ENCODE measurements around the gene DNAJA4. TPM values are rescaled to one million over a fixed set of nuclear protein-coding genes. Genes with fewer than 3 reads are reported as not detected.

Gene DNAJA4
- total and polyA plus RNA-seq, 2 of the 8 experiments (the other 6 are each of a cell fraction or from before 2014, with no cell fraction given) = 3.6 to 6.2 TPM

- TF ChIP-seq CHD7 (IDR thresholded peaks at IDR 0.05; ENCODE audit: insufficient replicate concordance, low read length) (no peak), NRF1 (IDR thresholded peaks at IDR 0.05; ENCODE audit: low read depth, low read length) (no peak), TEAD4 (IDR thresholded peaks at IDR 0.05; ENCODE audit: low read depth, low read length) (no peak), CHD2 (IDR thresholded peaks at IDR 0.05; ENCODE audit: low read length) (no peak), BACH1 (IDR thresholded peaks at IDR 0.05; ENCODE audit: low read length) (no peak), HDAC2 (IDR thresholded peaks at IDR 0.05; ENCODE audit: borderline replicate concordance in 1 of 2, low read depth in 2 of 2, low read length in 2 of 2) (no peak), SIX5 (IDR thresholded peaks at IDR 0.05; ENCODE audit: low read depth, low read length) (no peak), RXRA (IDR thresholded peaks at IDR 0.05; ENCODE audit: insufficient read depth, low read depth, low read length) (no peak), ZNF274 (IDR thresholded peaks at IDR 0.05; ENCODE audit: borderline replicate concordance, extremely low read depth, low read length) (no peak), HDAC6 (IDR thresholded peaks at IDR 0.05; ENCODE audit: low read depth, low read length) (no peak), RAD21 (IDR thresholded peaks at IDR 0.05 in 1 of 2, conservative IDR thresholded peaks at IDR 0.05 in 1 of 2; ENCODE audit: low read depth in 2 of 2, low read length in 2 of 2) (no peak), FOSL1 (IDR thresholded peaks at IDR 0.05; ENCODE audit: insufficient read depth, low read depth, low read length) (no peak)
Measured at GRCh38 chr15:78313383-78313782, 49.0 kb downstream of the DNAJA4 start (continued).
